HEK293 (cell line): ENCODE data around the gene TRAM2.

Experiments
- CTCF ChIA-PET: fragments of 350-600 bp; formaldehyde crosslinking; extraction: SDS; loops from one replicate; lab custom pipeline; 2021; ENCODE audit warnings: antibody characterized with exemption; lab: Yijun Ruan, JAX
- POLR2A ChIA-PET: fragments of 300-600 bp; formaldehyde crosslinking; extraction: SDS; loops from one replicate; lab custom pipeline; 2020; ENCODE audit warnings: antibody characterized with exemption, inconsistent platforms; lab: Yijun Ruan, JAX
- H3K27ac ChIP-seq: fragments of 200-500 bp; sonication (Bioruptor generic); 2 replicates; pipeline ENCODE4 v1.5.1; 2014; ENCODE audit warnings: low read depth, low read length, control low read depth, inconsistent platforms; ENCODE audit errors: extremely low read depth
- H3K36me3 ChIP-seq, 2 experiments: fragments of 200-500 bp in 1 of 2; sonication (Bioruptor generic) in 1 of 2; 1 replicate in 1 of 2; 2 replicates in 1 of 2; pipeline ENCODE4 v1.5.1; 2014 to 2017; ENCODE audit warnings: inconsistent platforms in 2 of 2, low read length in 2 of 2; ENCODE audit not compliant: control insufficient read depth in 2 of 2, insufficient read depth in 1 of 2
- H3K4me1 ChIP-seq: fragments of 200-500 bp; sonication (Bioruptor generic); 2 replicates; pipeline ENCODE4 v1.5.1; 2014; ENCODE audit warnings: mild to moderate bottlenecking, low read length, inconsistent platforms; ENCODE audit not compliant: control insufficient read depth, insufficient read depth
- H3K4me3 ChIP-seq: 2 replicates; pipeline ENCODE4 v1.5.1; 2011; ENCODE audit warnings: low read depth, mild to moderate bottlenecking, control low read depth, low read length, moderate library complexity
- H3K9me3 ChIP-seq: fragments of 200-500 bp; sonication (Bioruptor generic); 2 replicates; pipeline ENCODE4 v1.5.1; 2014; ENCODE audit warnings: low read depth, low read length, inconsistent platforms; ENCODE audit not compliant: control insufficient read depth, insufficient read depth
- ATF2 ChIP-seq: fragments of 450-650 bp; formaldehyde crosslinking; IDR thresholded peaks from 2 replicates; pipeline ENCODE4 v1.5.1; 2016; ENCODE audit warnings: missing biosample characterization, missing genetic modification characterization, low read depth
- GLIS2 ChIP-seq: fragments of 450-650 bp; formaldehyde crosslinking; IDR thresholded peaks from 2 replicates; pipeline ENCODE4 v1.5.1; 2016; ENCODE audit warnings: missing biosample characterization, missing genetic modification characterization
- KLF1 ChIP-seq: fragments of 450-650 bp; formaldehyde crosslinking; IDR thresholded peaks from 2 replicates; pipeline ENCODE4 v1.5.1; 2016; ENCODE audit warnings: missing biosample characterization, missing genetic modification characterization
- PATZ1 ChIP-seq: fragments of 450-650 bp; formaldehyde crosslinking; IDR thresholded peaks from 2 replicates; pipeline ENCODE4 v1.5.1; 2016; ENCODE audit warnings: missing biosample characterization, missing genetic modification characterization
- PRDM1 ChIP-seq: fragments of 450-650 bp; formaldehyde crosslinking; IDR thresholded peaks from 2 replicates; pipeline ENCODE4; 2016; ENCODE audit warnings: missing biosample characterization, missing genetic modification characterization
- SALL2 ChIP-seq: fragments of 450-650 bp; formaldehyde crosslinking; IDR thresholded peaks from 2 replicates; pipeline ENCODE4 v1.5.0; 2017; ENCODE audit warnings: missing biosample characterization, mild to moderate bottlenecking, missing genetic modification characterization, borderline replicate concordance
- ZBTB44 ChIP-seq: fragments of 450-650 bp; IDR thresholded peaks from 2 replicates; pipeline ENCODE4 v1.5.1; 2018; ENCODE audit warnings: missing biosample characterization, mild to moderate bottlenecking, missing genetic modification characterization
- ZBTB49 ChIP-seq: fragments of 450-650 bp; formaldehyde crosslinking; IDR thresholded peaks from 2 replicates; pipeline ENCODE4 v1.5.1; 2016; ENCODE audit warnings: missing biosample characterization, missing genetic modification characterization, low read depth
- ZBTB7A ChIP-seq: fragments of 450-650 bp; formaldehyde crosslinking; IDR thresholded peaks from 2 replicates; pipeline ENCODE4 v1.5.1; 2016; ENCODE audit warnings: low read depth, missing biosample characterization, missing genetic modification characterization
- ZNF2 ChIP-seq: fragments of 450-650 bp; formaldehyde crosslinking; IDR thresholded peaks from 2 replicates; pipeline ENCODE4 v1.5.1; 2016; ENCODE audit warnings: missing biosample characterization, missing genetic modification characterization
- ZNF239 ChIP-seq: fragments of 450-650 bp; formaldehyde crosslinking; IDR thresholded peaks from 2 replicates; pipeline ENCODE4 v1.5.1; 2016; ENCODE audit warnings: missing biosample characterization, missing genetic modification characterization
- ZNF266 ChIP-seq: fragments of 450-650 bp; formaldehyde crosslinking; IDR thresholded peaks from 2 replicates; pipeline ENCODE4 v1.5.1; 2016; ENCODE audit warnings: missing biosample characterization, missing genetic modification characterization, low read depth
- ZNF274 ChIP-seq, 2 experiments: fragments of 200-500 bp in 1 of 2; fragments of 450-650 bp in 1 of 2; sonication (Bioruptor generic) in 1 of 2; formaldehyde crosslinking in 1 of 2; IDR thresholded peaks; 2 replicates each; pipeline versions ENCODE4 v1.5.1 to v1.6.1; 2014 to 2016; ENCODE audit warnings: borderline replicate concordance in 1 of 2, inconsistent platforms in 1 of 2, low read length in 1 of 2, missing biosample characterization in 1 of 2, missing genetic modification characterization in 1 of 2
- ZNF350 ChIP-seq: fragments of 450-650 bp; formaldehyde crosslinking; IDR thresholded peaks from 2 replicates; pipeline ENCODE4 v1.5.0; 2017; ENCODE audit warnings: missing biosample characterization, mild to moderate bottlenecking, missing genetic modification characterization
- ZNF571 ChIP-seq: fragments of 450-650 bp; formaldehyde crosslinking; IDR thresholded peaks from 2 replicates; pipeline ENCODE4 v1.5.0; 2017; ENCODE audit warnings: missing biosample characterization, missing genetic modification characterization
- ZNF623 ChIP-seq: fragments of 450-650 bp; formaldehyde crosslinking; IDR thresholded peaks from 2 replicates; pipeline ENCODE4 v1.5.1; 2016; ENCODE audit warnings: missing biosample characterization, missing genetic modification characterization
- ZNF654 ChIP-seq: fragments of 450-650 bp; formaldehyde crosslinking; IDR thresholded peaks from 2 replicates; pipeline ENCODE4 v1.5.1; 2016; ENCODE audit warnings: low read depth, missing biosample characterization, missing genetic modification characterization
- ZSCAN30 ChIP-seq: fragments of 450-650 bp; IDR thresholded peaks from 2 replicates; pipeline ENCODE4 v1.5.1; 2018; ENCODE audit warnings: missing biosample characterization, mild to moderate bottlenecking, missing genetic modification characterization, moderate library complexity
- TF ChIP-seq, protein P1 (sequence below): fragments of 450-650 bp; formaldehyde crosslinking; IDR thresholded peaks from 2 replicates; pipeline ENCODE4 v1.5.1; 2016; ENCODE audit warnings: missing biosample characterization, missing genetic modification characterization
- TF ChIP-seq, protein P2 (sequence below): fragments of 450-650 bp; formaldehyde crosslinking; IDR thresholded peaks from 2 replicates; pipeline ENCODE4 v1.5.1; 2016; ENCODE audit warnings: missing biosample characterization, missing genetic modification characterization
- TF ChIP-seq, protein P3 (sequence below): fragments of 450-650 bp; formaldehyde crosslinking; IDR thresholded peaks from 2 replicates; pipeline ENCODE4 v1.5.1; 2016; ENCODE audit warnings: missing biosample characterization, missing genetic modification characterization

The TRAM2 gene

GRCh38 chr6:52548999-52549398 is 27.9 kb downstream of the TRAM2 start:
- Histone ChIP-seq H3K4me1 (peaks cover 37% of the 10 kb centered on the region), H3K27ac (no peak overlapping the region), H3K9me3 (no peaks in the 10 kb centered on the region), H3K36me3 (no peaks in the 10 kb centered on the region), H3K4me3 (no peak overlapping the region)
- ChIA-PET CTCF (interaction anchor here (0.7 to 3.5 kb wide), 10 partner anchors 14 to 132 kb away, joined by 3 to 16 read pairs (median 5); no protein-coding TSS in a partner anchor), POLR2A (interaction anchor here (0.8 to 1.9 kb wide), 7 partner anchors 8 to 129 kb away, joined by 3 to 9 read pairs (median 3); partner anchors contain the start of genes EFHC1 and TRAM2)
- TF ChIP-seq ZNF274 (IDR thresholded peaks at IDR 0.05; ENCODE audit: low read length) (no peak), ZNF274 (tag by site-specific recombination; IDR thresholded peaks at IDR 0.05; ENCODE audit: borderline replicate concordance) (no peak), PRDM1 (tag by site-specific recombination) (no peak), ZNF623 (tag by site-specific recombination) (no peak), ZNF2 (tag by site-specific recombination) (no peak)

DNA sequence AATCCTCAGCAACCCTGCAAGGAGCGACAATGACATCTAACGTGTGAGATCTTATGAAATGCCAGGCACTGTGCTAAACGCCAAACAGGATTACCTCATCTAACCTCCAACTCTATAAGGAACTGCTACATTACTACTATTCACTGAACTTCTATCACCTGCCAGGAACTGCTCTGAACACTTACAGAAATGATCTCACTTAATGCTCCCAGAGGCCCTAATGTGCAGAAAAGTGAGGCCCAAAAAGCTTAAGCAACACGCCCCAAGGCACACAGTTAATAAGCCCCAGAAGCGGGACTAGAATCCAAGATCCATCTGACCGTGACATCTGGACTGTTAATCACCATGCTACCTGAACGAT is 28.5 kb downstream of the TRAM2 start:
- H3K4me1 ChIP-seq: peaks cover 37% of the 10 kb centered on the region
- CTCF ChIA-PET: interaction anchor here (0.7 to 3.5 kb wide), 8 partner anchors 14 to 114 kb away, joined by 3 to 16 read pairs (median 4); no protein-coding TSS in a partner anchor
- no peak overlapping the region for H3K27ac ChIP-seq
- POLR2A ChIA-PET: interaction anchor here (1.5 kb wide), 1 partner anchor 13 kb away, joined by 3 read pairs; no protein-coding TSS in a partner anchor
- H3K36me3 ChIP-seq: no peaks in the 10 kb centered on the region
- no peaks in the 10 kb centered on the region for H3K9me3 ChIP-seq
- no peak overlapping the region for H3K4me3 ChIP-seq
- no peak for TF ChIP-seq SALL2
- TF ChIP-seq ZBTB7A (tag by site-specific recombination): no peak
- no peak for TF ChIP-seq KLF1 (tag by site-specific recombination)
- TF ChIP-seq, protein P1, sequence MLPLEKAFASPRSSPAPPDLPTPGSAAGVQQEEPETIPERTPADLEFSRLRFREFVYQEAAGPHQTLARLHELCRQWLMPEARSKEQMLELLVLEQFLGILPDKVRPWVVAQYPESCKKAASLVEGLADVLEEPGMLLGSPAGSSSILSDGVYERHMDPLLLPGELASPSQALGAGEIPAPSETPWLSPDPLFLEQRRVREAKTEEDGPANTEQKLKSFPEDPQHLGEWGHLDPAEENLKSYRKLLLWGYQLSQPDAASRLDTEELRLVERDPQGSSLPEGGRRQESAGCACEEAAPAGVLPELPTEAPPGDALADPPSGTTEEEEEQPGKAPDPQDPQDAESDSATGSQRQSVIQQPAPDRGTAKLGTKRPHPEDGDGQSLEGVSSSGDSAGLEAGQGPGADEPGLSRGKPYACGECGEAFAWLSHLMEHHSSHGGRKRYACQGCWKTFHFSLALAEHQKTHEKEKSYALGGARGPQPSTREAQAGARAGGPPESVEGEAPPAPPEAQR (tag by site-specific recombination): no peak
- TF ChIP-seq, protein P2, sequence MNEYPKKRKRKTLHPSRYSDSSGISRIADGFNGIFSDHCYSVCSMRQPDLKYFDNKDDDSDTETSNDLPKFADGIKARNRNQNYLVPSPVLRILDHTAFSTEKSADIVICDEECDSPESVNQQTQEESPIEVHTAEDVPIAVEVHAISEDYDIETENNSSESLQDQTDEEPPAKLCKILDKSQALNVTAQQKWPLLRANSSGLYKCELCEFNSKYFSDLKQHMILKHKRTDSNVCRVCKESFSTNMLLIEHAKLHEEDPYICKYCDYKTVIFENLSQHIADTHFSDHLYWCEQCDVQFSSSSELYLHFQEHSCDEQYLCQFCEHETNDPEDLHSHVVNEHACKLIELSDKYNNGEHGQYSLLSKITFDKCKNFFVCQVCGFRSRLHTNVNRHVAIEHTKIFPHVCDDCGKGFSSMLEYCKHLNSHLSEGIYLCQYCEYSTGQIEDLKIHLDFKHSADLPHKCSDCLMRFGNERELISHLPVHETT (tag by site-specific recombination): 0 out of 2 replicates have a peak, but pooled peaks have one; percentile 55
- no peak for TF ChIP-seq ZNF266 (tag by site-specific recombination)
- peak; percentile 90 for TF ChIP-seq ATF2 (tag by site-specific recombination)
- TF ChIP-seq ZNF654 (tag by site-specific recombination): no peak
- no peak for TF ChIP-seq GLIS2
- no peak for TF ChIP-seq ZNF350 (tag by site-specific recombination)
- 0 out of 2 replicates have a peak, but pooled peaks have one; percentile 30 for TF ChIP-seq ZBTB44 (tag by site-specific recombination)
- TF ChIP-seq ZNF239 (tag by site-specific recombination): no peak
- TF ChIP-seq ZSCAN30 (tag by site-specific recombination): no peak
- TF ChIP-seq, protein P3, sequence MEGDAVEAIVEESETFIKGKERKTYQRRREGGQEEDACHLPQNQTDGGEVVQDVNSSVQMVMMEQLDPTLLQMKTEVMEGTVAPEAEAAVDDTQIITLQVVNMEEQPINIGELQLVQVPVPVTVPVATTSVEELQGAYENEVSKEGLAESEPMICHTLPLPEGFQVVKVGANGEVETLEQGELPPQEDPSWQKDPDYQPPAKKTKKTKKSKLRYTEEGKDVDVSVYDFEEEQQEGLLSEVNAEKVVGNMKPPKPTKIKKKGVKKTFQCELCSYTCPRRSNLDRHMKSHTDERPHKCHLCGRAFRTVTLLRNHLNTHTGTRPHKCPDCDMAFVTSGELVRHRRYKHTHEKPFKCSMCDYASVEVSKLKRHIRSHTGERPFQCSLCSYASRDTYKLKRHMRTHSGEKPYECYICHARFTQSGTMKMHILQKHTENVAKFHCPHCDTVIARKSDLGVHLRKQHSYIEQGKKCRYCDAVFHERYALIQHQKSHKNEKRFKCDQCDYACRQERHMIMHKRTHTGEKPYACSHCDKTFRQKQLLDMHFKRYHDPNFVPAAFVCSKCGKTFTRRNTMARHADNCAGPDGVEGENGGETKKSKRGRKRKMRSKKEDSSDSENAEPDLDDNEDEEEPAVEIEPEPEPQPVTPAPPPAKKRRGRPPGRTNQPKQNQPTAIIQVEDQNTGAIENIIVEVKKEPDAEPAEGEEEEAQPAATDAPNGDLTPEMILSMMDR (tag by site-specific recombination): no peak
- no peak for TF ChIP-seq ZBTB49 (tag by site-specific recombination)
- no peak for TF ChIP-seq ZNF571
- TF ChIP-seq PATZ1: no peak
